ENCODE measurements around the gene ZDHHC14. TPM values are rescaled to one million over a fixed set of nuclear protein-coding genes. Genes with fewer than 3 reads are reported as not detected.

The ZDHHC14 gene
- total RNA-seq, 2 donors from 2014 or later = 10.2 to 10.6 TPM

DNA sequence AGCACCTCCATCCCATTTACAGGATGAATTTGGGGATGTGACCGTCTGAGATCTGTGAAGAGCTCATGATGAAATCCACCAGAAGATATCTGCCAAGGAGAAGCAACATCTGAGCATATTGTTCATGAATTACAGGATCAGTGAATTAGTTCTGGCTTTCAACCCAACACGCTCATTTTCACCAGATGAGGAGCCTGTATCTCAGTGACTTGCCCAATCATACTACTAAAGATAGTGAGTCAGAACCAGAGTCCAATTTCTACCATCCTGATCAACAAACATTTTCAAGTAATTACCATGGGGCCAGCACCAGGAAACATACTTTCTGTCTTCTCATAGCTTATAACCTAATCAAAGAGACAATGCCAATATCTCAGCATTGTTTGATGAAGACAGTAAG, 116.6 kb downstream of the ZDHHC14 start:
- Histone ChIP-seq H3K27me3 (no peaks in the 10 kb centered on the region), H3K27ac (no peak overlapping the region), H3K36me3 (replicated peaks in 1 of 2; ENCODE audit: insufficient read depth in 1 of 2, low read depth in 2 of 2) (no peaks in the 10 kb centered on the region), H3K4me1 (peaks cover 7% of the 10 kb centered on the region), H3K4me3 (no peak overlapping the region), H3K9me3 (no peaks in the 10 kb centered on the region)
- DNase-seq (no peak), ATAC-seq (no peak)
- intact Hi-C loops (cut with DNase I) = no loop called here
- no peak for TF ChIP-seq POLR2A (IDR thresholded peaks at IDR 0.05)
- TF ChIP-seq, protein P1, sequence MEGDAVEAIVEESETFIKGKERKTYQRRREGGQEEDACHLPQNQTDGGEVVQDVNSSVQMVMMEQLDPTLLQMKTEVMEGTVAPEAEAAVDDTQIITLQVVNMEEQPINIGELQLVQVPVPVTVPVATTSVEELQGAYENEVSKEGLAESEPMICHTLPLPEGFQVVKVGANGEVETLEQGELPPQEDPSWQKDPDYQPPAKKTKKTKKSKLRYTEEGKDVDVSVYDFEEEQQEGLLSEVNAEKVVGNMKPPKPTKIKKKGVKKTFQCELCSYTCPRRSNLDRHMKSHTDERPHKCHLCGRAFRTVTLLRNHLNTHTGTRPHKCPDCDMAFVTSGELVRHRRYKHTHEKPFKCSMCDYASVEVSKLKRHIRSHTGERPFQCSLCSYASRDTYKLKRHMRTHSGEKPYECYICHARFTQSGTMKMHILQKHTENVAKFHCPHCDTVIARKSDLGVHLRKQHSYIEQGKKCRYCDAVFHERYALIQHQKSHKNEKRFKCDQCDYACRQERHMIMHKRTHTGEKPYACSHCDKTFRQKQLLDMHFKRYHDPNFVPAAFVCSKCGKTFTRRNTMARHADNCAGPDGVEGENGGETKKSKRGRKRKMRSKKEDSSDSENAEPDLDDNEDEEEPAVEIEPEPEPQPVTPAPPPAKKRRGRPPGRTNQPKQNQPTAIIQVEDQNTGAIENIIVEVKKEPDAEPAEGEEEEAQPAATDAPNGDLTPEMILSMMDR (IDR thresholded peaks at IDR 0.05) = no peak
- WGBS, 2 donors = 79 to 90% methylated on average over 2 of the region's 2 CpGs

DNA sequence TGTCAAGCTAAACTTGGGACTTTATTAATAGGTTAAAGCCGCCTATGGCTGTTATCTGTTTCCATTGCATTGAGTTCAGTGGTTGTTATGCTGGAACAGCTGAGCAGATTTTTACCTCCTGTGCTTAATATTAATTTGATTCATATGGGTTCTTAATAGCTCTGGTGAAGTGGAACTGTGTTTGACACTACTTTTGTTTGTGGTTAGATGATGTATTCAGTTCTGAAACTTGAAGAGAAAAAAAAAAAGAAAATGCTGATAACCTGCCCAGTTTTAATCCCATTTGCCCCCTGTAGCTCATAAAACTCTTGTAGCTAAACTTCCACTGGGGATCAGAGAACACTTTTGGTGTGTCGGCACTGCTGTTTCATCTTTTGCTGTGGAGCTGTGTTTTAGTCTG, 117.8 kb downstream of the ZDHHC14 start:
- Histone ChIP-seq H3K9me3 (no peaks in the 10 kb centered on the region), H3K27ac (no peak overlapping the region), H3K4me3 (no peak overlapping the region), H3K27me3 (no peaks in the 10 kb centered on the region), H3K36me3 (replicated peaks in 1 of 2; ENCODE audit: insufficient read depth in 1 of 2, low read depth in 2 of 2) (no peaks in the 10 kb centered on the region), H3K4me1 (peaks cover 6% of the 10 kb centered on the region)
- intact Hi-C loops (cut with DNase I) = no loop called here
- TF ChIP-seq, protein P1 (IDR thresholded peaks at IDR 0.05) = no peak
- TF ChIP-seq POLR2A (IDR thresholded peaks at IDR 0.05) = no peak
- DNase-seq = no peak
- no peak for ATAC-seq
- 85 to 90% methylated on average over 2 of the region's 2 CpGs for WGBS, 2 donors

DNA sequence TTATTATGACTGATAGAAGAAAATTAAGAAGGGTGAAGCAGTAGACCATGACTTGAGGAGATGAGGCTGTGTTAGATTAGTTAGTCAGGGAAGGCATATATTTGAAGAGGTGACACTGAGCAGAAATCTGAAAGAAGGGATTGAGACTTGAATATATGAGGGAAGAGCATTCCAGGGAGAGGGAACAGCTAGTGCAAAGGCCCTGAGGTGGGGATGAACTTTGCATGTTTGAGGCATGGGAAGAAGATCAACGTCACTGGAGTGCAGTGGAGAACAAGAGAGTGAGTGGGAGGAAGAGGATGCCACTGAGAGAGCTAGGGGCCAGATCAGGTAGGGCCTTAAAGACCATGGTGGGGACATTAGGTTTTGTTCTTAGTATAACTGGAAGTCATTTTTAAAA, 119.0 kb downstream of the ZDHHC14 start:
- TF ChIP-seq, protein P1 (IDR thresholded peaks at IDR 0.05) = no peak
- TF ChIP-seq POLR2A (IDR thresholded peaks at IDR 0.05) = no peak
- H3K27ac ChIP-seq = no peak overlapping the region
- no peaks in the 10 kb centered on the region for H3K36me3 ChIP-seq (replicated peaks in 1 of 2; ENCODE audit: insufficient read depth in 1 of 2, low read depth in 2 of 2)
- intact Hi-C loops (cut with DNase I) = no loop called here
- H3K27me3 ChIP-seq = no peaks in the 10 kb centered on the region
- WGBS, 2 donors = 85 to 93% methylated on average over 1 of the region's 1 CpG
- H3K4me3 ChIP-seq = no peak overlapping the region
- H3K9me3 ChIP-seq = no peaks in the 10 kb centered on the region
- no peaks in the 10 kb centered on the region for H3K4me1 ChIP-seq
- DNase-seq (no peak), ATAC-seq (no peak)

DNA sequence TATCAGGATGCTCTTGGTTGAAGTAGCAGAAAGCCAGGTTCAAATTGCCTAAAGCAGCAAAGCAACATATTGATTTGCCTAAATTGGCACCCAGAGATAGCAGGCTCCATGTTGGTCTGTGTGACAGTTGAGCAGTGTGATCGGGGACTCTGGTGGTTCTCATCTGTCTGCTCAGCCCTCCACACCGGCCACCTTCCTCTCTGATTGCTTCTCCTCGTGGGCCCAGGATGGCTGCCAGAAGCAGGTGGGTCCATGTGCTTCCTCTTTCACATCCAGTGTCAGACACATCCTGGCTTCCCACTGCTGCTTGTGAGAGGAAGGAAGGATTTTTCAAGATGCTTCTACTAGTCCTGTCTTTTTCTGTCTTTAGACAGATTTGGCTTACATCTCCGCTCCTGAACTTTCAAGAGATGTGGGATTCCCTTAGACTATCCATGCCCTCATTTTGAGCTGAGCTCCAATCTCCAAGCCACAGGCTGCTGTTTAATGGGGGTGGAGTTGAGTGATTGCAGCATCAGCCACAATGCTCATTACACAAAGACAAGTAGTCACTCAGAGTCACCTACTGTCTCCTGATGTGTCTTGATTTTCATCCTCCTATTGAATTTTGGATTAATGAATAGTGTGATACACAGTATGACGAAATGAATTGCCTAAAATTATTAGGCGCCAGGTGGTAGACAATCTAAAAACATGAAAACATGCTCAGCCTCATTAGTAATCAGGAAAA, 122.2 kb downstream of the ZDHHC14 start:
- TF ChIP-seq, protein P1 (IDR thresholded peaks at IDR 0.05) = no peak
- TF ChIP-seq POLR2A (IDR thresholded peaks at IDR 0.05) = no peak
- H3K27me3 ChIP-seq = no peaks in the 10 kb centered on the region
- H3K36me3 ChIP-seq (replicated peaks in 1 of 2; ENCODE audit: insufficient read depth in 1 of 2, low read depth in 2 of 2) = no peaks in the 10 kb centered on the region
- DNase-seq = no peak
- WGBS, 2 donors = 72 to 86% methylated on average over 6 of the region's 6 CpGs
- H3K9me3 ChIP-seq = peaks cover 0 to 8% (median 0%) of the 10 kb centered on the region in 3 donors
- no peak for ATAC-seq
- no peak overlapping the region for H3K27ac ChIP-seq
- H3K4me3 ChIP-seq = no peak overlapping the region
- intact Hi-C loops (cut with DNase I) = no loop called here
- no peaks in the 10 kb centered on the region for H3K4me1 ChIP-seq

DNA sequence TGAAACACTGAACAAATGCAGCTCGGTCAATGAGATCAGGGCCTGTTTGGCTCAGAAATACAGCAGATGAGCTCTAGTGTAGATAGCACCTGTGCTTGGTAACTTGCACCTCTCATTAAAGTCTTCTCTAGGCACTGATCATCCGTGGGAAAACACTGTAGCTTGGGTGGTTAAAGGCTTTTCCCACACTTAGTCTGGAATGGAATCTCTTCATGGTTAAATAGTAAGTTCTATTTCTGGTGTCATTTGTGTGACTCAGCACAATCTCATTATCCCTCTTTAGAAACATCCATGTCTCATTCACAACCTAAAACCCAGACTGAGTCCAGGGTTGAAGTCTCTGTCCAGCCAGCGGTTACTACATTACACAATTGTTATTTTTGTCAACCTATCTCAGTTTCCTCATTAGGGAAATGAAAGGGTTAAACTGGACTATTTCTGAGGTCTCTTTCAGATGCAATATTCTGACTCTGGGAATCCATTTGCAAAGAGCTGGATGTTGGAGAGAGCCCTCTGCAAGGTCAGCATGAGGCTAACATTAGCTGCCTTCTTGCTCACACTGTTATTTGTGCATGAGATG, 125.0 kb downstream of the ZDHHC14 start:
- H3K4me1 ChIP-seq = no peaks in the 10 kb centered on the region
- no peak for TF ChIP-seq POLR2A (IDR thresholded peaks at IDR 0.05)
- TF ChIP-seq, protein P1 (IDR thresholded peaks at IDR 0.05) = no peak
- intact Hi-C loops (cut with DNase I) = no loop called here
- no peak overlapping the region for H3K27ac ChIP-seq
- H3K9me3 ChIP-seq = peaks cover 0 to 8% (median 0%) of the 10 kb centered on the region in 3 donors
- no peak overlapping the region for H3K4me3 ChIP-seq
- DNase-seq (no peak), ATAC-seq (no peak)
- no peaks in the 10 kb centered on the region for H3K36me3 ChIP-seq (replicated peaks in 1 of 2; ENCODE audit: insufficient read depth in 1 of 2, low read depth in 2 of 2)
- 89 to 94% methylated on average over 3 of the region's 3 CpGs for WGBS, 2 donors
- H3K27me3 ChIP-seq = no peaks in the 10 kb centered on the region

Measured in body of pancreas (tissue), 4 donors.